Measurements from ENCODE around the gene JARID2.

Gene JARID2

GRCh38 chr6:15250187-15251168 lies 4.6 kb downstream of the JARID2 start:
- peaks cover 2% of the 10 kb centered on the region for H3K4me1 ChIP-seq
- H2AFZ ChIP-seq, result no peak overlapping the region
- no peaks in the 10 kb centered on the region for H3K36me3 ChIP-seq (ENCODE audit: control insufficient read depth, insufficient read depth, low read length)
- H3K79me2 ChIP-seq, result peaks cover 23% of the 10 kb centered on the region
- no peak overlapping the region for H3K9ac ChIP-seq
- no peaks in the 10 kb centered on the region for H3K9me3 ChIP-seq (ENCODE audit: control insufficient read depth, low read length)
- no peak for TF ChIP-seq CTCF (IDR thresholded peaks at IDR 0.05)
- no peak overlapping the region for H3K4me3 ChIP-seq (ENCODE audit: low read depth, low read length)
- no peak overlapping the region for H3K4me2 ChIP-seq (ENCODE audit: low read length)
- H3K27ac ChIP-seq, result no peak overlapping the region
- H3K27me3 ChIP-seq (ENCODE audit: control insufficient read depth, insufficient read depth, low read length), result no peaks in the 10 kb centered on the region

GRCh38 chr6:15252195-15252594 lies 6.3 kb downstream of the JARID2 start:
- no peak overlapping the region for H3K4me3 ChIP-seq (ENCODE audit: low read depth, low read length)
- H3K79me2 ChIP-seq, result peaks cover 18% of the 10 kb centered on the region
- H3K27ac ChIP-seq, result no peak overlapping the region
- H3K27me3 ChIP-seq (ENCODE audit: control insufficient read depth, insufficient read depth, low read length), result no peaks in the 10 kb centered on the region
- peaks cover 18% of the 10 kb centered on the region for H3K4me1 ChIP-seq
- no peak overlapping the region for H2AFZ ChIP-seq
- H3K9ac ChIP-seq, result no peak overlapping the region
- no peaks in the 10 kb centered on the region for H3K36me3 ChIP-seq (ENCODE audit: control insufficient read depth, insufficient read depth, low read length)
- TF ChIP-seq CTCF (IDR thresholded peaks at IDR 0.05), result no peak
- H3K4me2 ChIP-seq (ENCODE audit: low read length), result no peak overlapping the region
- H3K9me3 ChIP-seq (ENCODE audit: control insufficient read depth, low read length), result no peaks in the 10 kb centered on the region

GRCh38 chr6:15253203-15254022 lies 7.5 kb downstream of the JARID2 start:
- Histone ChIP-seq H3K9me3 (ENCODE audit: control insufficient read depth, low read length) (no peaks in the 10 kb centered on the region), H3K36me3 (ENCODE audit: control insufficient read depth, insufficient read depth, low read length) (no peaks in the 10 kb centered on the region), H3K4me3 (ENCODE audit: low read depth, low read length) (no peak overlapping the region), H2AFZ (no peak overlapping the region), H3K4me2 (ENCODE audit: low read length) (no peak overlapping the region), H3K27me3 (ENCODE audit: control insufficient read depth, insufficient read depth, low read length) (no peaks in the 10 kb centered on the region), H3K4me1 (peaks cover 25% of the 10 kb centered on the region), H3K9ac (no peak overlapping the region), H3K79me2 (peaks cover 28% of the 10 kb centered on the region), H3K27ac (no peak overlapping the region)
- no peak for TF ChIP-seq CTCF (IDR thresholded peaks at IDR 0.05)

GRCh38 chr6:15254070-15254975 lies 8.5 kb downstream of the JARID2 start:
- TF ChIP-seq CTCF (IDR thresholded peaks at IDR 0.05), result no peak
- Histone ChIP-seq H3K27ac (no peak overlapping the region), H3K4me2 (ENCODE audit: low read length) (no peak overlapping the region), H2AFZ (no peak overlapping the region), H3K79me2 (peaks cover 34% of the 10 kb centered on the region), H3K27me3 (ENCODE audit: control insufficient read depth, insufficient read depth, low read length) (no peaks in the 10 kb centered on the region), H3K9me3 (ENCODE audit: control insufficient read depth, low read length) (no peaks in the 10 kb centered on the region), H3K36me3 (ENCODE audit: control insufficient read depth, insufficient read depth, low read length) (no peaks in the 10 kb centered on the region), H3K9ac (no peak overlapping the region), H3K4me3 (ENCODE audit: low read depth, low read length) (no peak overlapping the region), H3K4me1 (peaks cover 28% of the 10 kb centered on the region)

Data from parathyroid adenoma (tissue), 2 donors.